B cell (primary cell): ENCODE results near the gene KLRC3.

Source experiments
- EZH2 ChIP-seq: IDR thresholded peaks from 2 replicates; pipeline ENCODE4 v1.6.1; 2012; ENCODE audit warnings: borderline replicate concordance, low read depth, mild to moderate bottlenecking, moderate library complexity, low read length; ENCODE audit not compliant: insufficient read depth, poor library complexity, severe bottlenecking
- TF ChIP-seq, protein P1 (sequence below): fragments of 200-600 bp; IDR thresholded peaks from one replicate; pipeline ENCODE4 v1.8.0; 2022; ENCODE audit warnings: antibody characterized with exemption, mild to moderate bottlenecking

GRCh38 chr12:10385166-10385613, 35.2 kb downstream of the KLRC3 start:
- TF ChIP-seq EZH2, result no peak
- TF ChIP-seq, protein P1, sequence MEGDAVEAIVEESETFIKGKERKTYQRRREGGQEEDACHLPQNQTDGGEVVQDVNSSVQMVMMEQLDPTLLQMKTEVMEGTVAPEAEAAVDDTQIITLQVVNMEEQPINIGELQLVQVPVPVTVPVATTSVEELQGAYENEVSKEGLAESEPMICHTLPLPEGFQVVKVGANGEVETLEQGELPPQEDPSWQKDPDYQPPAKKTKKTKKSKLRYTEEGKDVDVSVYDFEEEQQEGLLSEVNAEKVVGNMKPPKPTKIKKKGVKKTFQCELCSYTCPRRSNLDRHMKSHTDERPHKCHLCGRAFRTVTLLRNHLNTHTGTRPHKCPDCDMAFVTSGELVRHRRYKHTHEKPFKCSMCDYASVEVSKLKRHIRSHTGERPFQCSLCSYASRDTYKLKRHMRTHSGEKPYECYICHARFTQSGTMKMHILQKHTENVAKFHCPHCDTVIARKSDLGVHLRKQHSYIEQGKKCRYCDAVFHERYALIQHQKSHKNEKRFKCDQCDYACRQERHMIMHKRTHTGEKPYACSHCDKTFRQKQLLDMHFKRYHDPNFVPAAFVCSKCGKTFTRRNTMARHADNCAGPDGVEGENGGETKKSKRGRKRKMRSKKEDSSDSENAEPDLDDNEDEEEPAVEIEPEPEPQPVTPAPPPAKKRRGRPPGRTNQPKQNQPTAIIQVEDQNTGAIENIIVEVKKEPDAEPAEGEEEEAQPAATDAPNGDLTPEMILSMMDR, result no peak
